Urothelium cell line (cell line): ENCODE results near the gene MTA1.

Source experiments
- DNase-seq: peaks from one replicate; pipeline ENCODE4 v3.0.0; 2011; ENCODE audit warnings: low spot score, mixed read lengths
- FAIRE-seq: peaks from 2 replicates; lab custom pipeline; 2011; peaks lifted over from hg19 to GRCh38; lab: Jason Lieb, UNC

MTA1 gene

GRCh38 chr14:105421723-105422615 is 2.3 kb downstream of the MTA1 start:
- FAIRE-seq: no peak
- no peak for DNase-seq

GRCh38 chr14:105422695-105423487 is 3.3 kb downstream of the MTA1 start:
- FAIRE-seq: no peak
- no peak for DNase-seq

- DNase-seq (no peak), FAIRE-seq (no peak)
Measured at GRCh38 chr14:105423488-105424195, 4.0 kb downstream of the MTA1 start.

GRCh38 chr14:105424861-105425260 is 5.2 kb downstream of the MTA1 start:
- no peak for FAIRE-seq
- DNase-seq: no peak

GRCh38 chr14:105425823-105426247 is 6.2 kb downstream of the MTA1 start:
- DNase-seq (no peak), FAIRE-seq (no peak)

- FAIRE-seq: no peak
Measured at GRCh38 chr14:105426416-105427130, 6.9 kb downstream of the MTA1 start.

GRCh38 chr14:105427412-105427811 is 7.8 kb downstream of the MTA1 start:
- DNase-seq: no peak
- FAIRE-seq: no peak

More at GRCh38 chr14:105426416-105427130, 6.9 kb downstream of the MTA1 start:
- no peak for DNase-seq

GRCh38 chr14:105427936-105428485 is 8.4 kb downstream of the MTA1 start:
- FAIRE-seq: no peak
- no peak for DNase-seq

- FAIRE-seq (no peak), DNase-seq (no peak)
Measured at GRCh38 chr14:105430042-105430441, 10.4 kb downstream of the MTA1 start.

- no peak for FAIRE-seq
- DNase-seq: peak; percentile 61
Measured at GRCh38 chr14:105430565-105430964, 10.9 kb downstream of the MTA1 start.

GRCh38 chr14:105431256-105431655 is 11.6 kb downstream of the MTA1 start:
- FAIRE-seq: no peak

GRCh38 chr14:105432657-105433056 is 13.0 kb downstream of the MTA1 start:
- no peak for FAIRE-seq

More at GRCh38 chr14:105431256-105431655, 11.6 kb downstream of the MTA1 start:
- no peak for DNase-seq

GRCh38 chr14:105433161-105433605 is 13.6 kb downstream of the MTA1 start:
- FAIRE-seq: no peak
- DNase-seq: no peak

More at GRCh38 chr14:105432657-105433056, 13.0 kb downstream of the MTA1 start:
- no peak for DNase-seq

GRCh38 chr14:105436402-105436801 is 16.8 kb downstream of the MTA1 start:
- no peak for FAIRE-seq
- no peak for DNase-seq

GRCh38 chr14:105436891-105437722 is 17.5 kb downstream of the MTA1 start:
- DNase-seq (no peak), FAIRE-seq (no peak)

GRCh38 chr14:105437723-105438500 is 18.3 kb downstream of the MTA1 start:
- DNase-seq: no peak
- no peak for FAIRE-seq

GRCh38 chr14:105439179-105439578 is 19.6 kb downstream of the MTA1 start:
- no peak for FAIRE-seq
- DNase-seq: no peak
